ENCODE results near the gene SYNRG.

SYNRG gene

DNA sequence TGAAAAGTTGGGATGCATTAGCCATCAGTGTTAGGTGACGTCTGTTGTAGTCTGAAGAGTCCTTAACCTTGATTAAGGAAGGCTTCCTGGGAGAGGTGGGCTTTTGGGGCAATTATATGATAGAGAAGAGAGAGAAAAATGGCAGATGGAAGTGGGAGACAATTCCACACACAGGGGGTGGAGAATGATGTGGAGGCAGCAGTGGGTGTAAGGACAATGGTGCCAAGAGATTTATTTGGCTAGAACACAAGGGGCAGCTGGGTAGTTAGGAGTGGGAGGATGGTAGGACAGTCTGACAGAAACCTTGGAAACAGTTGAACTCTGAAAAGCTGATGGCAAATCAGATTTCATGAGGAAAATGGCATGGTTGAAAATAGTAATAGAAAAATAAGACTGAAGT lies 130.2 kb downstream of the SYNRG start:
- Histone ChIP-seq H3K4me3 (ENCODE audit: low read depth, low read length) (no peak overlapping the region), H3K9me3 (ENCODE audit: control insufficient read depth, insufficient read depth, low read length) (no peaks in the 10 kb centered on the region), H3K9ac (ENCODE audit: low read depth, low read length) (no peak overlapping the region), H3K27me3 (ENCODE audit: control insufficient read depth, insufficient read depth, low read length) (no peaks in the 10 kb centered on the region), H3K4me1 (ENCODE audit: control insufficient read depth, insufficient read depth, low read length) (peaks cover 9% of the 10 kb centered on the region), H3K36me3 (ENCODE audit: control insufficient read depth, insufficient read depth, low read length) (peaks cover 11% of the 10 kb centered on the region)

DNA sequence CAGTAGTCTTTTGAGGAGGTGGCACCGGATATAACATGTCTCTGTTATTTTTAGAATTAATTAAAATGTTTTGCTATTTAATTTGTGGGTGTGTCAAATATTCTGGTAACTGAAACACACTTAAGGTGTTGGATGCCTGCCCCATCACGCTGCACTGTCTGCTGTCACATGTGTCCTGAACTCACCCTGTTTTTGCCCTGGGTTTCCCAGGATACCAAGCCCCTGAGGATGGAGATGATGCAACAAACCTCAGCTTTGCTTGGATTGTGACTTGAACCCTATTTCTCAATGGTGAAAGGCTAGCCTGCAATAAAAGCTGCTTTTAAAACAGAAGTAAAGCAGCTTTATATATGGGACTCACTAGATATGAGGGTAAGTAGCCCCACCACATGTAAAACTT lies 131.0 kb downstream of the SYNRG start:
- H3K9ac ChIP-seq (ENCODE audit: low read depth, low read length) = no peak overlapping the region
- H3K27me3 ChIP-seq (ENCODE audit: control insufficient read depth, insufficient read depth, low read length) = no peaks in the 10 kb centered on the region
- H3K36me3 ChIP-seq (ENCODE audit: control insufficient read depth, insufficient read depth, low read length) = peaks cover 15% of the 10 kb centered on the region
- H3K4me1 ChIP-seq (ENCODE audit: control insufficient read depth, insufficient read depth, low read length) = peaks cover 1% of the 10 kb centered on the region
- no peak overlapping the region for H3K4me3 ChIP-seq (ENCODE audit: low read depth, low read length)
- H3K9me3 ChIP-seq (ENCODE audit: control insufficient read depth, insufficient read depth, low read length) = no peaks in the 10 kb centered on the region

DNA sequence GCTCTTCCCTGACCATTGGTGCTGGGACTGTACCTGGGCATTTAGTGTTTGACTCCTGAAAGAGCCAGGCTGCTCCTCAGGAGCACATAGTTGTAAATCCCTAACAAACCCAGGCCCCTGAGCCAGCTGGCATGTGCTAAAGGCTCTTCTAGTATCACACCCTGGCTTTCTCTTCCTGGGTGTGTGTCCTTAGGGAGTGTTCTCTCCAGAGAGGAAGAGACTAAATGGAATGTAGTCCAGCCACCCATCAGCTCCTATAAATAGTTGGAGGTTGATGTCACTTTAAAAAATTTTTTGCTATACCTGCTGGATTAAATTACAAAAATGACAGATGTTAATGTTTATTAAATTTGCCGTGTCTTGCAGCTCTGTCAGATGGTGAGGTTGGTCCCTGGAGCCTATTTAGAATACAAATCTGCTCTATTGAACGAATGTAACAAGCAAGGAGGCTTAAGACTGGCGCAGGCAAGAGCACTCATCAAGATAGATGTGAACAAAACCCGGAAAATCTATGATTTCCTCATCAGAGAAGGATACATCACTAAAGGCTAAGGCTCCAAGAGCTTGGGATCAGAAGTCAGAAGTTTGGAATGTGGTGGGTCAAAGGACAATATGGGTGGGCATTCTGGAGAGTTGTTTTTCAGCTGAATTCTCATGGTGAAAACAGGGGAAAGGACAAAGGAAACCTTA lies 132.6 kb downstream of the SYNRG start:
- H3K4me3 ChIP-seq (ENCODE audit: low read depth, low read length) = no peak overlapping the region
- no peak overlapping the region for H3K9ac ChIP-seq (ENCODE audit: low read depth, low read length)
- H3K27me3 ChIP-seq (ENCODE audit: control insufficient read depth, insufficient read depth, low read length) = no peaks in the 10 kb centered on the region
- no peaks in the 10 kb centered on the region for H3K9me3 ChIP-seq (ENCODE audit: control insufficient read depth, insufficient read depth, low read length)
- H3K36me3 ChIP-seq (ENCODE audit: control insufficient read depth, insufficient read depth, low read length) = peaks cover 15% of the 10 kb centered on the region
- no peaks in the 10 kb centered on the region for H3K4me1 ChIP-seq (ENCODE audit: control insufficient read depth, insufficient read depth, low read length)

DNA sequence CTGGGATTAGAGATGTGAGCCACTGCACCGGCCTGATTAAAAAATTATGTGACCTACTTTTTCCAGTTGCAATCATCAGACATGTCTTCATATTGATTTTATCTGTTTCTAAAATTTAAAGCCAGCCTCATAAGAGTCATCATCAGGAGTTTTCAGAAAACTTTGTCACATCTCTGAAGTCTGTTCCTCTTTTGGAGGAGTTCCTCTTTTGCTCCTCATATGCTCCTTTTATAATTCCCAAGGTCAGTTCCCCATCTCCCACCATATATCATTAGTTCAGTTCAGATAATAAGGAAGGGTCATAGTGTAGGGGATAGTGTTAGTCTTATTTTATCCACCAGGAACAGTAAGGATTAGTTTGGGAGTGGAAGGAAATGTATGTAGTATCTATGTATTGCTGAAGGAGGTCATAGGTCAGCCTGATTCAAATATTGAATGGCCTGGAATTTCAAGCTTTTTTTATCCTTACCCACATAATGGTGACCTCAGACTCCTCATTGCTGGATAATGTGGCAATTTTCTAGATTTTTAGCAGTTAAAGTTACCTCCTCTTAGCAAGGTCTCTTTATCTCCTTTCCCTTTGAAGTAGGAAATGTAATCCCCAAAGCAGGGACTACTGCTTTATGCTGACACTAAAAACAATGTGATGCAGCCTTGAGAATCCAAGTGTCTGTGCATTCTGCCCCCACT lies 133.3 kb downstream of the SYNRG start:
- Histone ChIP-seq H3K36me3 (ENCODE audit: control insufficient read depth, insufficient read depth, low read length) (peaks cover 15% of the 10 kb centered on the region), H3K9ac (ENCODE audit: low read depth, low read length) (no peak overlapping the region), H3K9me3 (ENCODE audit: control insufficient read depth, insufficient read depth, low read length) (no peaks in the 10 kb centered on the region), H3K4me3 (ENCODE audit: low read depth, low read length) (no peak overlapping the region), H3K4me1 (ENCODE audit: control insufficient read depth, insufficient read depth, low read length) (no peaks in the 10 kb centered on the region), H3K27me3 (ENCODE audit: control insufficient read depth, insufficient read depth, low read length) (no peaks in the 10 kb centered on the region)

DNA sequence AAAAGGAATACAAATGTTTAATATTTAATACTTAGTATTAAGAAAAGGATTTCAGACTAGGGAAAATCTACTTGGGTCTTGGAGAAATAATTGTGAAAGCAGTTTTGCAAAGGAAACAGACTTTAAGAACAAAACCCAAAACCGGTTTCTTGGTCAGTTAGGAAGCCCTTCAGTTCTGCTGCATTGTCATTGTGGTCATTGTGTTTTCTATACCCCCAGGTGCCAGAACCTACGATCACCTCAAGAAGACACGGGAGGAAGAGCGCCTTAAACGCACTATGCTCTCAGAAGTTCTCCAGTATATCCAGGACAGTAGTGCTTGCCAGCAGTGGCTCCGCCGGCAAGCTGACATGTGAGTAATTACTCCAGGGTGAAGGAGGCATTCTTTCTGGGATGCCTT lies 139.0 kb downstream of the SYNRG start:
- Histone ChIP-seq H3K9me3 (ENCODE audit: control insufficient read depth, insufficient read depth, low read length) (no peaks in the 10 kb centered on the region), H3K9ac (ENCODE audit: low read depth, low read length) (no peak overlapping the region), H3K36me3 (ENCODE audit: control insufficient read depth, insufficient read depth, low read length) (peaks cover 4% of the 10 kb centered on the region), H3K4me1 (ENCODE audit: control insufficient read depth, insufficient read depth, low read length) (no peaks in the 10 kb centered on the region), H3K4me3 (ENCODE audit: low read depth, low read length) (no peak overlapping the region), H3K27me3 (ENCODE audit: control insufficient read depth, insufficient read depth, low read length) (no peaks in the 10 kb centered on the region)

DNA sequence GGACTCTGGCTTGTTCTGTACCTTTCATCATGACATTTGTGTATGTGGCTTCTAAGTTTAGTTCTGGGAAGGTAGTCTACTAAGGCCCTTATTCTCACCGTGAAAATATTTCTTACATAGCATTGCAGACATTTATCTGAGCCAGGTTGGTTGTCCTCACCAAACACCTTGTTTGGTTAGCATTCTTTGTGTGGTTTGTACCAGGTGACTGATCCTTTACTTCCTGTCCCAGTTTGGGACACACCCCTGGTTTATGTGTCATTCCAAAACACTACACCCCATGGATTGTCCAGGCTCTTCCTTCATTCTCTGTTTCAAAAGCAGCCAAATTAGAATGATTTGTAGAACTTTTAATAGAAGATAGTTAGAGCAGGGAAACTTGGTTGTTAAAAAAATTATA lies 142.7 kb downstream of the SYNRG start:
- no peaks in the 10 kb centered on the region for H3K27me3 ChIP-seq (ENCODE audit: control insufficient read depth, insufficient read depth, low read length)
- no peaks in the 10 kb centered on the region for H3K36me3 ChIP-seq (ENCODE audit: control insufficient read depth, insufficient read depth, low read length)
- H3K9me3 ChIP-seq (ENCODE audit: control insufficient read depth, insufficient read depth, low read length) = no peaks in the 10 kb centered on the region
- H3K9ac ChIP-seq (ENCODE audit: low read depth, low read length) = no peak overlapping the region
- no peak overlapping the region for H3K4me3 ChIP-seq (ENCODE audit: low read depth, low read length)
- no peaks in the 10 kb centered on the region for H3K4me1 ChIP-seq (ENCODE audit: control insufficient read depth, insufficient read depth, low read length)

DNA sequence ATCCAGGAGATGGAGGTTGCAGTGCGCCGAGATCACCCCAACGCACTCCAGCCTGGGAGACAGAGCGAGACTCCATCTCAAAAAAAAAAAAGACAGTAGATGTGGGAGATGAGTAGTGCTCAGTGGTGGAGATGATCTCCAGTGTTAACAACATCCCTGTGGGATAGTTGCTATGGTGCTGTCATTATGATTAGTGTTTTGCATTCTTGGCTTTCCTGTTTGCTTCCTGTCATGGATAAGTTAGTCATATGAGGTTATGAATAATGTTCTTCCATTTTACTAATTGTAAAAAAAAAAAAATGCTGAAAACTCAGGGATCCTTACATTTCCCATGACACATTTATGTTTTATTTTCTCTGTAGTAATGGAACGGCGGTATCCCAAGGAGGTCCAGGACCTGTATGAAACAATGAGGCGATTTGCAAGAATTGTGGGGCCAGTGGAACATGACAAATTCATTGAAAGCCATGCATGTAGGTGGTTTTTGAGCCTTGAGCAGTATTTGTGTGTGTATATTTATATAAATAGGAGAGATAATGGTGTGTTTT lies 144.1 kb downstream of the SYNRG start:
- Histone ChIP-seq H3K9ac (ENCODE audit: low read depth, low read length) (no peak overlapping the region), H3K9me3 (ENCODE audit: control insufficient read depth, insufficient read depth, low read length) (no peaks in the 10 kb centered on the region), H3K27me3 (ENCODE audit: control insufficient read depth, insufficient read depth, low read length) (no peaks in the 10 kb centered on the region), H3K4me1 (ENCODE audit: control insufficient read depth, insufficient read depth, low read length) (no peaks in the 10 kb centered on the region), H3K36me3 (ENCODE audit: control insufficient read depth, insufficient read depth, low read length) (no peaks in the 10 kb centered on the region), H3K4me3 (ENCODE audit: low read depth, low read length) (no peak overlapping the region)
